GM21360 (cell line): ENCODE results near the gene GNB5.
"Not testable (repeated sequence)": the region's sequence is repeated elsewhere in the genome, so short reads cannot be mapped to it uniquely, and the experiment has no call there.

Source experiments
- ATAC-seq: cut with Tn5 transposase; IDR thresholded peaks from one replicate; pipeline ENCODE4 v1.9.1; 2021; ENCODE audit warnings: mild to moderate bottlenecking, moderate library complexity; ENCODE audit not compliant: unreplicated experiment

Gene GNB5

GRCh38 chr15:52097180-52097579 lies 94.0 kb downstream of the GNB5 start:
- no peak for ATAC-seq

GRCh38 chr15:52096536-52096935 lies 94.7 kb downstream of the GNB5 start:
- ATAC-seq = not testable (repeated sequence)

GRCh38 chr15:52095597-52096262 lies 95.5 kb downstream of the GNB5 start:
- no peak for ATAC-seq

GRCh38 chr15:52094811-52095584 lies 96.2 kb downstream of the GNB5 start:
- no peak for ATAC-seq

GRCh38 chr15:52093539-52094510 lies 97.4 kb downstream of the GNB5 start:
- no peak for ATAC-seq

- ATAC-seq = no peak
Measured at GRCh38 chr15:52093167-52093538, 98.0 kb downstream of the GNB5 start.

- ATAC-seq = no peak
Measured at GRCh38 chr15:52090193-52090592, 101.0 kb downstream of the GNB5 start.

GRCh38 chr15:52086011-52086786 lies 105.0 kb downstream of the GNB5 start:
- ATAC-seq = no peak

GRCh38 chr15:52085299-52085698 lies 105.9 kb downstream of the GNB5 start:
- no peak for ATAC-seq

GRCh38 chr15:52083603-52084002 lies 107.6 kb downstream of the GNB5 start:
- no peak for ATAC-seq

- ATAC-seq = not testable (repeated sequence)
Measured at GRCh38 chr15:52083037-52083359, 108.2 kb downstream of the GNB5 start.

- peak; percentile 73 for ATAC-seq
Measured at GRCh38 chr15:52082197-52083036, 108.8 kb downstream of the GNB5 start.

GRCh38 chr15:52080706-52081392 lies 110.3 kb downstream of the GNB5 start:
- ATAC-seq = no peak

GRCh38 chr15:52080031-52080430 lies 111.2 kb downstream of the GNB5 start:
- no peak for ATAC-seq

GRCh38 chr15:52078876-52079700 lies 112.1 kb downstream of the GNB5 start:
- ATAC-seq = no peak

GRCh38 chr15:52078197-52078875 lies 112.9 kb downstream of the GNB5 start:
- no peak for ATAC-seq

GRCh38 chr15:52076889-52077781 lies 114.1 kb downstream of the GNB5 start:
- ATAC-seq = no peak
